ENCODE data around the gene CSRNP2. TPM values are rescaled to one million over a fixed set of nuclear protein-coding genes. Genes with fewer than 3 reads are reported as not detected.
"Not testable (repeated sequence)": the region's sequence is repeated elsewhere in the genome, so short reads cannot be mapped to it uniquely, and the experiment has no call there.

CSRNP2 gene
- total and polyA plus RNA-seq, 9 donors: 16.1 to 32.2 (median 23.5) TPM

DNA sequence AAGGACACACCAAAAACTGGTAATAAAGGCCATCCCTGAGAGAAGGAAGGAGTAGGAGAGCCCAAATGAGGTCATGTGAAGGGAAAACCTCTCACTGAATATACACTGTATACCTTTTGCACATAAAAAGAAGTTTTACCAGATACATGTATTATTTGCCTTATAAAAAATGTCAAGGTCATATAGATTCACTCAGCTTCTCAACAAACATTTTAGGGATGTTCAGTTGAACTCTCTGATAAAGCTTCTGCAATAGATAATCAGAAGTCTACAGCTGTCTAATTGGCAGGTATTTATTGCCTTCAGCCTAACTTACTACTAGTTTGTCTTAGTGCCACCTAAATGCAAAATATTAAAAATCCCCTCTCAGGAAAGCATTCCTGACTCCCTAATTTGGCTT lies 65.9 kb downstream of the CSRNP2 start:
- TF ChIP-seq EP300 (IDR thresholded peaks at IDR 0.05): no peak
- TF ChIP-seq, protein P1, sequence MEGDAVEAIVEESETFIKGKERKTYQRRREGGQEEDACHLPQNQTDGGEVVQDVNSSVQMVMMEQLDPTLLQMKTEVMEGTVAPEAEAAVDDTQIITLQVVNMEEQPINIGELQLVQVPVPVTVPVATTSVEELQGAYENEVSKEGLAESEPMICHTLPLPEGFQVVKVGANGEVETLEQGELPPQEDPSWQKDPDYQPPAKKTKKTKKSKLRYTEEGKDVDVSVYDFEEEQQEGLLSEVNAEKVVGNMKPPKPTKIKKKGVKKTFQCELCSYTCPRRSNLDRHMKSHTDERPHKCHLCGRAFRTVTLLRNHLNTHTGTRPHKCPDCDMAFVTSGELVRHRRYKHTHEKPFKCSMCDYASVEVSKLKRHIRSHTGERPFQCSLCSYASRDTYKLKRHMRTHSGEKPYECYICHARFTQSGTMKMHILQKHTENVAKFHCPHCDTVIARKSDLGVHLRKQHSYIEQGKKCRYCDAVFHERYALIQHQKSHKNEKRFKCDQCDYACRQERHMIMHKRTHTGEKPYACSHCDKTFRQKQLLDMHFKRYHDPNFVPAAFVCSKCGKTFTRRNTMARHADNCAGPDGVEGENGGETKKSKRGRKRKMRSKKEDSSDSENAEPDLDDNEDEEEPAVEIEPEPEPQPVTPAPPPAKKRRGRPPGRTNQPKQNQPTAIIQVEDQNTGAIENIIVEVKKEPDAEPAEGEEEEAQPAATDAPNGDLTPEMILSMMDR (IDR thresholded peaks at IDR 0.05): no peak
- TF ChIP-seq POLR2A (IDR thresholded peaks at IDR 0.05): no peak
- intact Hi-C loops (cut with DNase I): no loop called here
- no peak for DNase-seq
- Histone ChIP-seq H3K4me1 (ENCODE audit: insufficient read depth) (peaks cover 5% of the 10 kb centered on the region), H3K9me3 (no peaks in the 10 kb centered on the region), H3K4me3 (no peak overlapping the region), H3K27me3 (no peaks in the 10 kb centered on the region), H3K27ac (no peak overlapping the region), H3K36me3 (no peaks in the 10 kb centered on the region)

DNA sequence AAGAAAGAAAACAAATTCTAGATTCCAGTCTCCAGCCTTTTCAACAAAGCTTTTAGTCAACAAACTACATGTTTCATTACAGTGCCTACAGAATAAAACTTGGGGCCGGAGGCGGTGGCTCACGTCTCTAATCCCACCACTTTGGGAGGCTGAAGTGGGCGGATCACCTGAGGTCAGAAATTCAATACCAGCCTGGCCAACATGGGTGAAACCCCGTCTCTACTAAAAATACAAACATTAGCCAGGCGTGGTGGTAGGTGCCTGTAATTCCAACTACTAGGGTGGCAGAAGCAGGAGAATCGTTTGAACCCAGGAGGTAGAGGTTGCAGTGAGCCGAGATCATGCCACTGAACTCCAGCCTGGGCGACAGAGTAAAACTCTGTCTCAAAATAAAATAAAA lies 68.9 kb downstream of the CSRNP2 start:
- DNase-seq; H3K27ac ChIP-seq; intact Hi-C loops (cut with DNase I); H3K4me3 ChIP-seq; H3K36me3 ChIP-seq; H3K27me3 ChIP-seq; H3K9me3 ChIP-seq; H3K4me1 ChIP-seq (ENCODE audit: insufficient read depth): not testable (repeated sequence)
- WGBS, 3 donors: 79 to 87% (median 84%) methylated on average over 9 of the region's 9 CpGs

DNA sequence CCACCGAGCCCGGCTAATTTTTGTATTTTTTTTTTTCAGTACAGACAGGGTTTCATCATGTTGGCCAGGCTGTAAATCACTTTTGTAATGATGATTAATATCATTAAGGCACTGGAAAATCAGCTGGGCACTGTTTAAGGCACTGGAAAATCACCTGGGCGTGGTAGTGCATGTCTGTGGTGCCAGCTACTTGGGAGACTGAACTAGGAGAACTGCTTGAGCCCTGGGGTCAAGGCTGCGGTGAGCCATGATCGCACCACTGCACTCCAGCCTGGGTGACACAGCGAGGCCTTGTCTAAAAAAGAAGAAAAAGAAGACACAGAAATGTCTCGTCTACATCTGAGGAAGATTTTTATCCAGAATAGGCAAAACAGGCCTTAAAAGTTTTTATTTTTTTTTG lies 70.0 kb downstream of the CSRNP2 start:
- H3K4me3 ChIP-seq: no peak overlapping the region
- no peaks in the 10 kb centered on the region for H3K9me3 ChIP-seq
- TF ChIP-seq POLR2A (IDR thresholded peaks at IDR 0.05) (no peak), EP300 (IDR thresholded peaks at IDR 0.05) (no peak)
- TF ChIP-seq, protein P1 (IDR thresholded peaks at IDR 0.05): no peak
- DNase-seq: no peak
- no peaks in the 10 kb centered on the region for H3K36me3 ChIP-seq
- intact Hi-C loops (cut with DNase I): no loop called here
- peaks cover 10% of the 10 kb centered on the region for H3K4me1 ChIP-seq (ENCODE audit: insufficient read depth)
- WGBS, 3 donors: 92 to 96% (median 94%) methylated on average over 7 of the region's 7 CpGs
- H3K27ac ChIP-seq: no peak overlapping the region
- no peaks in the 10 kb centered on the region for H3K27me3 ChIP-seq

DNA sequence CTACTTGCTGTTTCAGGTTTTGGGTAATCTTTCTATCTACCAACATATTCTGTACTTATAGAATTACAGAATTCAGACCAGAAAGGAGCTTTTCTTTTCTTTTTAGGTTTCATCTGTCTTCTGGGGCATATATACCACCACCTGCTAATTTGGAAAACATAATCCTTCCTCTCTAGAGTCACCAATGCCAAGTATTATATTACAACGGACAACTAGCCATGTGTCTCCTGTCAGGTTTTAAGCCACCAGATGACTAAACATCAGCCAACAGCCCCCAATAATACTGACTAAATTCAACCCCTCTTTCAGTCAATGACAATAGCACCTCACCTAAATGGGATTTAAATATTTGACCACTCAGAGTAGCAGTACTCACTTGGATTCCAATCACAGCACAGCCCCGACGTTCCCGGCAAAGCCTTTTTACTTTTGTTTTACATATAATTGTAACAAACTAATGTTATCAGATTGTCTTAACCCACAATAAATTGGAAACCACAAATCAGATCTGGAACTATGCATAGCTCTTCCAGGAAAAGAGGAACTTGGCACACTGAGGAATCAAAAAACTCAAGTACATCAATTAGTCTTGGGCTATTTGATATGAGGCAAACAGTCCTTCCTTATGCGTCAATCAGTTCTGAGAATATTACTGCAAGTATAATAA lies 70.7 kb downstream of the CSRNP2 start:
- no peaks in the 10 kb centered on the region for H3K27me3 ChIP-seq
- intact Hi-C loops (cut with DNase I): no loop called here
- H3K9me3 ChIP-seq: no peaks in the 10 kb centered on the region
- no peak overlapping the region for H3K4me3 ChIP-seq
- no peak overlapping the region for H3K27ac ChIP-seq
- peaks cover 10% of the 10 kb centered on the region for H3K4me1 ChIP-seq (ENCODE audit: insufficient read depth)
- no peak for TF ChIP-seq POLR2A (IDR thresholded peaks at IDR 0.05)
- TF ChIP-seq EP300 (IDR thresholded peaks at IDR 0.05): no peak
- TF ChIP-seq, protein P1 (IDR thresholded peaks at IDR 0.05): no peak
- 82 to 85% (median 83%) methylated on average over 5 of the region's 5 CpGs for WGBS, 3 donors
- DNase-seq: no peak
- no peaks in the 10 kb centered on the region for H3K36me3 ChIP-seq

DNA sequence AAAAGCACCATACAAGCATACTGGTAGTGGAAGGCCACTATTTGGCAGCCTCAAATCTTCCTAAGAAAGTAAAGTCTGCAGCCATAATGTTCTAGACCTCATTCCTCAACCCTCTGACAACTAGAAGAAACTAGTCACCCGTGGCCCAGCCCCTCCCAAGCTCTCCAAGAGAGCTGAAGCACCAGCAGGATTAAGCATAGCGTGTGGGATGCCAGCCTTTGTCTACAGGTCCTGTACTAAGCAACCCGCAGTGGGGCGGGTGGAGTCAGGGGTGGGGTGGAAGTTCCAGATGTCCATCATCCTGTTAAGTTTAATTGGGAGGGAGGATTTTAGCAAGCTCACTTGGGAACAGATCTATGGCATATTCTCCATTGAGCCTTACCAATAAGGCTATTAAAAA lies 71.4 kb downstream of the CSRNP2 start:
- Histone ChIP-seq H3K4me3 (no peak overlapping the region), H3K27me3 (no peaks in the 10 kb centered on the region), H3K4me1 (ENCODE audit: insufficient read depth) (peaks cover 7% of the 10 kb centered on the region), H3K9me3 (no peaks in the 10 kb centered on the region), H3K36me3 (no peaks in the 10 kb centered on the region), H3K27ac (no peak overlapping the region)
- 82 to 88% (median 86%) methylated on average over 4 of the region's 4 CpGs for WGBS, 3 donors
- intact Hi-C loops (cut with DNase I): no loop called here
- TF ChIP-seq EP300 (IDR thresholded peaks at IDR 0.05): no peak
- TF ChIP-seq POLR2A (IDR thresholded peaks at IDR 0.05): no peak
- TF ChIP-seq, protein P1 (IDR thresholded peaks at IDR 0.05): no peak
- DNase-seq: no peak

Small RNA genes lying within 50 kb of the gene (small RNA-seq; reads per million reads assigned to genes)
- gene RNU6-1273P (not detected), gene RNU6-87P (not detected)

Other genes starting within 250 kb of the CSRNP2 start
- not detected for gene TMPRSS12, start 240.7 kb downstream of the CSRNP2 start, total RNA-seq
- gene TMPRSS12, start 240.7 kb downstream of the CSRNP2 start, polyA plus RNA-seq: not detected
- gene HIGD1C, start 131.1 kb downstream of the CSRNP2 start, total RNA-seq: not detected
- gene HIGD1C, start 131.1 kb downstream of the CSRNP2 start, polyA plus RNA-seq: not detected
- 10 to 100 TPM; 32.3 to 48.8 (median 41.1) TPM for gene SLC11A2, start 57.2 kb downstream of the CSRNP2 start, total RNA-seq
- gene SLC11A2, start 57.2 kb downstream of the CSRNP2 start, polyA plus RNA-seq: 10 to 100 TPM; 13.6 to 24.2 TPM
- gene LETMD1, start 35.3 kb downstream of the CSRNP2 start, total RNA-seq: 10 to 100 TPM; 53.5 to 75.0 (median 68.4) TPM
- gene LETMD1, start 35.3 kb downstream of the CSRNP2 start, polyA plus RNA-seq: 100 to 1,000 TPM in 1 of 2 donors, 10 to 100 TPM in 1; 90.3 to 122 TPM
- 10 to 100 TPM; 10.5 to 32.0 (median 22.7) TPM for gene TFCP2, start 89.5 kb upstream of the CSRNP2 start, total RNA-seq
- 10 to 100 TPM; 14.9 to 27.7 TPM for gene TFCP2, start 89.5 kb upstream of the CSRNP2 start, polyA plus RNA-seq
- 10 to 100 TPM; 15.3 to 48.8 (median 30.2) TPM for gene POU6F1, start 134.5 kb upstream of the CSRNP2 start, total RNA-seq
- 10 to 100 TPM; 11.8 to 17.5 TPM for gene POU6F1, start 134.5 kb upstream of the CSRNP2 start, polyA plus RNA-seq
- 100 to 1,000 TPM; 123 to 254 (median 140) TPM for gene DAZAP2, start 155.2 kb upstream of the CSRNP2 start, total RNA-seq
- 100 to 1,000 TPM; 277 to 323 TPM for gene DAZAP2, start 155.2 kb upstream of the CSRNP2 start, polyA plus RNA-seq
- gene SMAGP, start 186.8 kb upstream of the CSRNP2 start, total RNA-seq: 10 to 100 TPM in 3 of 7 donors, 1 to 10 TPM in 4; 5.2 to 17.6 (median 9.4) TPM
- 10 to 100 TPM in 1 of 2 donors, 1 to 10 TPM in 1; 7.2 to 36.5 TPM for gene SMAGP, start 186.8 kb upstream of the CSRNP2 start, polyA plus RNA-seq
- 1 to 10 TPM; 1.1 to 3.5 (median 1.5) TPM for gene BIN2, start 240.6 kb upstream of the CSRNP2 start, total RNA-seq
- gene BIN2, start 240.6 kb upstream of the CSRNP2 start, polyA plus RNA-seq: 1 to 10 TPM; 1.1 to 7.6 TPM